Keratinocyte (primary cell): Measurements from ENCODE around the gene MTRR.

Experiments used
- CTCF ChIP-seq, 3 experiments: IDR thresholded peaks in 1 of 3; conservative IDR thresholded peaks in 1 of 3; optimal IDR thresholded peaks in 1 of 3; 2 replicates in 2 of 3; 3 replicates in 1 of 3; pipeline versions ENCODE3 to v1.5.1; 2011; ENCODE audit warnings: low read length in 3 of 3, mild to moderate bottlenecking in 3 of 3, moderate library complexity in 2 of 3, control low read depth in 1 of 3, inconsistent platforms in 1 of 3; ENCODE audit not compliant: insufficient read depth in 2 of 3; ENCODE audit errors: extremely low read depth in 1 of 3
- EZH2 ChIP-seq: IDR thresholded peaks from one replicate; pipeline ENCODE4 v1.6.1; 2012; ENCODE audit warnings: inconsistent platforms, mild to moderate bottlenecking, low read length, moderate library complexity

GRCh38 chr5:7824995-7825394, 44.0 kb upstream of the MTRR start:
- TF ChIP-seq CTCF (optimal IDR thresholded peaks at IDR 0.05 in 1 of 3, IDR thresholded peaks at IDR 0.05 in 1 of 3, conservative IDR thresholded peaks at IDR 0.05 in 1 of 3; ENCODE audit: extremely low read depth in 1 of 3, insufficient read depth in 2 of 3, low read length in 3 of 3) (no peak), EZH2 (no peak)
